ENCODE measurements around the gene NELL1. TPM values are rescaled to one million over a fixed set of nuclear protein-coding genes. Genes with fewer than 3 reads are reported as not detected.

The NELL1 gene
- total RNA-seq, 1 experiment from 2014 or later = not detected

GRCh38 chr11:20671856-20672546, 2.6 kb downstream of the NELL1 start:
- Histone ChIP-seq H3K4me1 (ENCODE audit: control insufficient read depth, insufficient read depth, low read length) (no peaks in the 10 kb centered on the region), H3K36me3 (ENCODE audit: control insufficient read depth, insufficient read depth, low read length) (no peaks in the 10 kb centered on the region), H3K27me3 (ENCODE audit: control insufficient read depth, insufficient read depth, low read length) (peaks cover 33% of the 10 kb centered on the region), H3K4me3 (ENCODE audit: low read depth in 2 of 2, low read length in 2 of 2) (no peak overlapping the region), H3K27ac (ENCODE audit: low read length) (no peak overlapping the region), H3K9me3 (ENCODE audit: control insufficient read depth, insufficient read depth, low read depth, low read length) (no peaks in the 10 kb centered on the region)
- TF ChIP-seq SIN3A (IDR thresholded peaks at IDR 0.05; ENCODE audit: borderline replicate concordance, insufficient read depth, low read depth, low read length) (no peak), CTCF (IDR thresholded peaks at IDR 0.05) (peak; percentile 61), REST (IDR thresholded peaks at IDR 0.05; ENCODE audit: insufficient read depth in 1 of 2, low read depth in 2 of 2, low read length in 1 of 2) (no peak), POLR2AphosphoS5 (IDR thresholded peaks at IDR 0.05; ENCODE audit: low read depth, low read length) (no peak)
- DNase-seq (ENCODE audit: low read depth, low spot score) (no peak), ATAC-seq (peak; percentile 68; the same call in 1 of the 2 replicates)
- BruUV-seq (replicated peaks) = no TSS peak
- ChIA-PET POLR2A (no interaction called here), CTCF (interaction anchor here (0.7 kb wide), 1 partner anchor 9 kb away, joined by 3 read pairs; no protein-coding TSS in a partner anchor)
- intact Hi-C loops (cut with micrococcal nuclease; ENCODE audit: unreplicated experiment) = no loop called here
- in situ Hi-C loops (cut with HindIII; ENCODE audit: low pct_unique_long_range_greater_than_20kb, low sequenced_read_pairs) = no loop called here

- CTCF ChIA-PET = no interaction called here
- Histone ChIP-seq H3K27ac (ENCODE audit: low read length) (no peak overlapping the region), H3K36me3 (ENCODE audit: control insufficient read depth, insufficient read depth, low read length) (no peaks in the 10 kb centered on the region), H3K27me3 (ENCODE audit: control insufficient read depth, insufficient read depth, low read length) (peaks cover 32% of the 10 kb centered on the region), H3K4me3 (ENCODE audit: low read depth in 2 of 2, low read length in 2 of 2) (no peak overlapping the region), H3K4me1 (ENCODE audit: control insufficient read depth, insufficient read depth, low read length) (no peaks in the 10 kb centered on the region), H3K9me3 (ENCODE audit: control insufficient read depth, insufficient read depth, low read depth, low read length) (no peaks in the 10 kb centered on the region)
- no TSS peak for BruUV-seq (replicated peaks)
- TF ChIP-seq TCF7L2 (IDR thresholded peaks at IDR 0.05; ENCODE audit: low read depth, low read length) = no peak
- peak; percentile 57 for TF ChIP-seq CTCF (IDR thresholded peaks at IDR 0.05)
- ATAC-seq (no peak), DNase-seq (ENCODE audit: low read depth, low spot score) (no peak)
- in situ Hi-C loops (cut with HindIII; ENCODE audit: low pct_unique_long_range_greater_than_20kb, low sequenced_read_pairs) = no loop called here
- intact Hi-C loops (cut with micrococcal nuclease; ENCODE audit: unreplicated experiment) = no loop called here
- POLR2A ChIA-PET = no interaction called here
Measured at GRCh38 chr11:20672575-20672974, 3.2 kb downstream of the NELL1 start.
